Transverse colon (tissue), 4 donors: ENCODE measurements around the gene HAO2. TPM values are rescaled to one million over a fixed set of nuclear protein-coding genes. Genes with fewer than 3 reads are reported as not detected.

ENCODE experiments used
- DNase-seq: peaks from one replicate; pipeline ENCODE4 v3.0.0-alpha.2; 2019
- H3K27ac ChIP-seq, 4 donors: fragments of 200-600 bp; sonication (generic); 2 replicates each; pipeline ENCODE4 v1.5.1; 2016 to 2018; ENCODE audit warnings: inconsistent platforms in 4 of 4
- H3K27me3 ChIP-seq: fragments of 200-600 bp; sonication (generic); 2 replicates; pipeline ENCODE4 v1.5.1; 2017; ENCODE audit warnings: inconsistent platforms
- H3K36me3 ChIP-seq, 4 donors: fragments of 200-600 bp; sonication (generic); 2 replicates each; pipeline ENCODE4 v1.5.1; 2017 to 2019; ENCODE audit warnings: inconsistent platforms in 4 of 4
- H3K4me1 ChIP-seq, 4 donors: fragments of 200-600 bp; sonication (generic); 2 replicates each; pipeline ENCODE4 v1.5.1; 2017 to 2020; ENCODE audit warnings: inconsistent platforms in 4 of 4
- H3K4me3 ChIP-seq, 4 donors: fragments of 200-600 bp; sonication (generic); 1 replicate in 1 of 4; 2 replicates in 3 of 4; pipeline versions ENCODE4 v1.5.1 to v1.6.1; 2017 to 2019; ENCODE audit warnings: inconsistent platforms in 4 of 4
- H3K9me3 ChIP-seq, 2 donors: fragments of 200-600 bp; sonication (generic); 2 replicates each; pipeline ENCODE4 v1.5.1; 2017 to 2019; ENCODE audit warnings: inconsistent platforms in 2 of 2
- EP300 ChIP-seq: sonication (generic); formaldehyde crosslinking; IDR thresholded peaks from one replicate; pipeline ENCODE4 v1.6.1; 2017; ENCODE audit warnings: antibody characterized with exemption, low read depth
- POLR2A ChIP-seq: fragments of 450-650 bp; IDR thresholded peaks from one replicate; pipeline ENCODE4 v1.6.1; 2016; ENCODE audit warnings: antibody characterized with exemption, mild to moderate bottlenecking, moderate library complexity
- POLR2AphosphoS5 ChIP-seq, 3 donors: sonication (generic); formaldehyde crosslinking; IDR thresholded peaks; one replicate each; pipeline ENCODE4 v1.6.1; 2016; ENCODE audit warnings: antibody characterized with exemption in 3 of 3
- WGBS, 2 donors: methylation state at CpG; one replicate each; pipeline ENCODE4 v1.1.5; 2018; ENCODE audit warnings: low coverage in 1 of 2; 5-methylcytosine and 5-hydroxymethylcytosine counted together
- in situ Hi-C, 4 donors: fragments of 200-750 bp; cut with MboI; loops; one replicate each; pipeline versions ENCODE4 v1.15.0 to v1.15.1; 2017; ENCODE audit warnings: low sequenced_read_pairs in 3 of 4, low pct_ligation_motif_present in 1 of 4, low pct_unique_long_range_greater_than_20kb in 1 of 4
- intact Hi-C: fragments of 100-400 bp; cut with DNase I; formaldehyde crosslinking; loops from one replicate; pipeline ENCODE4 v1.15.1; 2023; ENCODE audit warnings: low total_unique reads
- total RNA-seq, 4 donors: library from RNA; depleted of rRNA; stranded (reverse); fragments of >200 nt; gene quantifications; one replicate each; pipeline ENCODE4 v1.1.0, GENCODE V29; 2016
- TF ChIP-seq, protein P1 (sequence below), 5 experiments: fragments of 200-600 bp in 3 of 5; fragments of 450-650 bp in 2 of 5; sonication (generic) in 3 of 5; IDR thresholded peaks; 1 replicate in 2 of 5; 2 replicates in 3 of 5; pipeline ENCODE4 v1.5.1; 2016 to 2017; ENCODE audit warnings: antibody characterized with exemption in 5 of 5, inconsistent platforms in 3 of 5, mild to moderate bottlenecking in 2 of 5, moderate library complexity in 1 of 5

HAO2 gene
- total RNA-seq, 4 donors from 2014 or later: not detected

- H3K27me3 ChIP-seq: no peaks in the 10 kb centered on the region
- H3K4me3 ChIP-seq: no peak overlapping the region
- in situ Hi-C loops (no loop called here), intact Hi-C loops (no loop called here)
- no peak for DNase-seq
- no peaks in the 10 kb centered on the region for H3K4me1 ChIP-seq
- no peaks in the 10 kb centered on the region for H3K9me3 ChIP-seq
- H3K27ac ChIP-seq: no peak overlapping the region
- TF ChIP-seq POLR2A: no peak
- no peak for TF ChIP-seq EP300
- no peak for TF ChIP-seq POLR2AphosphoS5 (IDR thresholded peaks at IDR 0.05)
- TF ChIP-seq, protein P1, sequence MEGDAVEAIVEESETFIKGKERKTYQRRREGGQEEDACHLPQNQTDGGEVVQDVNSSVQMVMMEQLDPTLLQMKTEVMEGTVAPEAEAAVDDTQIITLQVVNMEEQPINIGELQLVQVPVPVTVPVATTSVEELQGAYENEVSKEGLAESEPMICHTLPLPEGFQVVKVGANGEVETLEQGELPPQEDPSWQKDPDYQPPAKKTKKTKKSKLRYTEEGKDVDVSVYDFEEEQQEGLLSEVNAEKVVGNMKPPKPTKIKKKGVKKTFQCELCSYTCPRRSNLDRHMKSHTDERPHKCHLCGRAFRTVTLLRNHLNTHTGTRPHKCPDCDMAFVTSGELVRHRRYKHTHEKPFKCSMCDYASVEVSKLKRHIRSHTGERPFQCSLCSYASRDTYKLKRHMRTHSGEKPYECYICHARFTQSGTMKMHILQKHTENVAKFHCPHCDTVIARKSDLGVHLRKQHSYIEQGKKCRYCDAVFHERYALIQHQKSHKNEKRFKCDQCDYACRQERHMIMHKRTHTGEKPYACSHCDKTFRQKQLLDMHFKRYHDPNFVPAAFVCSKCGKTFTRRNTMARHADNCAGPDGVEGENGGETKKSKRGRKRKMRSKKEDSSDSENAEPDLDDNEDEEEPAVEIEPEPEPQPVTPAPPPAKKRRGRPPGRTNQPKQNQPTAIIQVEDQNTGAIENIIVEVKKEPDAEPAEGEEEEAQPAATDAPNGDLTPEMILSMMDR (IDR thresholded peaks at IDR 0.05): no peak
- no peaks in the 10 kb centered on the region for H3K36me3 ChIP-seq
- WGBS, 2 donors: 95 to 100% methylated on average over 1 to 3 of the region's 3 CpGs
Measured at GRCh38 chr1:119338757-119339156, 29.8 kb upstream of the HAO2 start.

- H3K4me3 ChIP-seq: no peak overlapping the region
- H3K4me1 ChIP-seq: no peaks in the 10 kb centered on the region
- in situ Hi-C loops: no loop called here
- no peak overlapping the region for H3K27ac ChIP-seq
- intact Hi-C loops: no loop called here
- H3K9me3 ChIP-seq: no peaks in the 10 kb centered on the region
- TF ChIP-seq EP300 (no peak), POLR2A (no peak), POLR2AphosphoS5 (IDR thresholded peaks at IDR 0.05) (no peak)
- TF ChIP-seq, protein P1 (IDR thresholded peaks at IDR 0.05): no peak
- no peaks in the 10 kb centered on the region for H3K27me3 ChIP-seq
- no peak for DNase-seq
- H3K36me3 ChIP-seq: no peaks in the 10 kb centered on the region
Measured at GRCh38 chr1:119340861-119341261, 27.7 kb upstream of the HAO2 start.

DNA sequence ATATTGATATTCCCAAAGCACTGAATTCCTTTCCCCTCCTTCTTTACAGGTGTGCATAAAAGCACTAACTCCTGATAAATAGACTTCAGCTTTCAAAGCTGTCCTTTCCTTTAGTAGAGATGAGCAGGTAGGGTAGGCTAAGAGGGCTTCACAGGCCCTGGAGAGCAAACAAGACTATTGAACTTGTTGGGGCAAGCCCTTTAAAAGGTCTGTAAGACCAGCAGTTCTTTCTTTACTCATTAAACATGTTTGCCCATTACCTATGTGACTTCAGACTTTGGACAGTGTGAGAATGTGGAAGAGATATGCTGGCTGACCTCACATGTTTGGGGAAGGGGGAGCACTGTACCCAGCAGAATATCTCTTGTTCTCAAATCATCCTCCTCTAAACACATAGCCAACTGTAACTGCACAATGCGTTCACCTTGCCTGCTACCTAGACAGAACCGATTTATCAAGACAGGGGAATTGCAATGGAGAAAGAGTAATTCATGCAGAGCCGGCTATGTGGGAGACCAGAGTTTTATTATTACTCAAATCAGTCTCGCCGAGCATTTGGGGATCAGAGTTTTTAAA, 27.1 kb upstream of the HAO2 start:
- intact Hi-C loops (no loop called here), in situ Hi-C loops (no loop called here)
- Histone ChIP-seq H3K27me3 (no peaks in the 10 kb centered on the region), H3K27ac (no peak overlapping the region), H3K4me1 (no peaks in the 10 kb centered on the region), H3K9me3 (no peaks in the 10 kb centered on the region), H3K4me3 (no peak overlapping the region), H3K36me3 (no peaks in the 10 kb centered on the region)
- TF ChIP-seq, protein P1 (IDR thresholded peaks at IDR 0.05): no peak
- TF ChIP-seq POLR2AphosphoS5 (IDR thresholded peaks at IDR 0.05) (no peak), POLR2A (no peak), EP300 (no peak)
- DNase-seq: no peak
- 89 to 91% methylated on average over 5 of the region's 5 CpGs for WGBS, 2 donors

DNA sequence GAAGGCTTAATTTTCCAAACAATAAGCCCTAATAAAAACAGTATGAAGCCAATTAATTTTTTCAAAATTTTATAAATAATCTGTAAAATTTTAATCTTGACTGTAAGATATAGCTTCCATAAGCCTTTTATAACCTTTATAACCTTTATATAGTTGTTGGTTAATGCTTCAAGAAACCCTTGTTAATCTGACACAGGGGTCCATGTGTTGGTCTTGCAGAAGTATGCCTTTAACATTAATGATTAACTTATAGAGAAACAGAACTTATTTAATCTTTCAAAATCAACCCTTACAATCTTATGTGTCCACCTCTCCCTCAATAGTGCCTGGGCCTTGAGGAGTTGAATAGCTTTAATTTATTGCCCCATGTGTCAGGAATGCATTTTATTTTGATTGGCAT, 23.2 kb upstream of the HAO2 start:
- Histone ChIP-seq H3K4me1 (peaks cover 0 to 5% (median 2%) of the 10 kb centered on the region in 4 donors), H3K27me3 (no peaks in the 10 kb centered on the region), H3K27ac (no peak overlapping the region), H3K9me3 (no peaks in the 10 kb centered on the region), H3K4me3 (no peak overlapping the region), H3K36me3 (no peaks in the 10 kb centered on the region)
- TF ChIP-seq EP300 (no peak), POLR2A (no peak), POLR2AphosphoS5 (IDR thresholded peaks at IDR 0.05) (no peak)
- TF ChIP-seq, protein P1 (IDR thresholded peaks at IDR 0.05): no peak
- intact Hi-C loops (no loop called here), in situ Hi-C loops (no loop called here)
- no peak for DNase-seq
